HCT116 (cell line): ENCODE data around the gene MYH7. TPM values are rescaled to one million over a fixed set of nuclear protein-coding genes. Genes with fewer than 3 reads are reported as not detected.

Source experiments
- ATAC-seq: fragments of 200-7000 bp; cut with Tn5 transposase; 2 replicates; pipeline ENCODE4 v1.9.1; 2020; ENCODE audit warnings: mild to moderate bottlenecking, moderate library complexity
- BruUV-seq: library from RNA; stranded (reverse); fragments of 400-500 nt; replicated peaks from 2 replicates; lab custom pipeline; 2021; lab: Mats Ljungman, UMichigan
- CTCF ChIA-PET: fragments of 300-600 bp; sonication (Branson Sonifier 250); formaldehyde crosslinking; loops from one replicate; lab custom pipeline; 2021; ENCODE audit warnings: antibody characterized with exemption; lab: Charles Lee
- POLR2A ChIA-PET: fragments of 300-600, 350-600 bp; sonication (Branson Sonifier 250); formaldehyde crosslinking; loops from one replicate; lab custom pipeline; 2021; ENCODE audit warnings: antibody characterized with exemption; lab: Charles Lee
- RAD21 ChIA-PET, 2 experiments: fragments of 300-600 bp; sonication (Branson Sonifier 250); formaldehyde crosslinking; loops; one replicate each; lab custom pipeline; 2023; ENCODE audit warnings: low total read pairs in 2 of 2; ENCODE audit not compliant: uncharacterized antibody in 2 of 2, unreplicated experiment in 2 of 2, low non-redundant PET in 1 of 2; lab: Charles Lee
- DNase-seq: peaks from one replicate; pipeline ENCODE4 v3.0.0-alpha.2; 2010; ENCODE audit warnings: low read depth, low spot score
- H2AFZ ChIP-seq: fragments of 200-600 bp; shearing (Covaris generic), sonication (generic); 2 replicates; pipeline ENCODE4 v1.6.1; 2017; ENCODE audit warnings: low read depth, mixed run types, mixed read lengths, antibody characterized with exemption, low read length; ENCODE audit not compliant: poor library complexity, severe bottlenecking
- H3K27ac ChIP-seq: 2 replicates; pipeline ENCODE4 v1.5.1; 2012; ENCODE audit warnings: low read depth, low read length
- H3K27me3 ChIP-seq: fragments of 200-600 bp; sonication (generic); 2 replicates; pipeline ENCODE4 v1.6.1; 2016; ENCODE audit warnings: mixed run types, low read length, mixed read lengths; ENCODE audit not compliant: insufficient read depth
- H3K36me3 ChIP-seq, 2 experiments: fragments of 200-500 bp in 1 of 2; fragments of 200-600 bp in 1 of 2; sonication (Bioruptor generic) in 1 of 2; sonication (generic) in 1 of 2; 2 replicates each; pipeline versions ENCODE4 v1.5.1 to v1.6.1; 2014 to 2016; ENCODE audit warnings: low read length in 2 of 2, inconsistent platforms in 1 of 2, mixed read lengths in 1 of 2, mixed run types in 1 of 2; ENCODE audit not compliant: insufficient read depth in 2 of 2, control insufficient read depth in 1 of 2
- H3K4me1 ChIP-seq, 2 experiments: fragments of 200-600 bp in 1 of 2; sonication (generic) in 1 of 2; 2 replicates each; pipeline versions ENCODE4 v1.5.1 to v1.6.1; 2012 to 2017; ENCODE audit warnings: low read length in 2 of 2, inconsistent platforms in 1 of 2, mild to moderate bottlenecking in 1 of 2, mixed read lengths in 1 of 2, mixed run types in 1 of 2, moderate library complexity in 1 of 2; ENCODE audit not compliant: insufficient read depth in 2 of 2, control insufficient read depth in 1 of 2
- H3K4me2 ChIP-seq: fragments of 200-600 bp; sonication (generic); 2 replicates; pipeline ENCODE4 v1.6.1; 2017; ENCODE audit warnings: mixed run types, low read length, mixed read lengths
- H3K4me3 ChIP-seq, 2 experiments: fragments of 200-600 bp in 1 of 2; sonication (generic) in 1 of 2; replicated peaks in 1 of 2; 2 replicates each; pipeline ENCODE4 v1.5.1; 2011 to 2016; ENCODE audit warnings: low read length in 2 of 2, control low read depth in 1 of 2, low read depth in 1 of 2, mild to moderate bottlenecking in 1 of 2, mixed read lengths in 1 of 2, mixed run types in 1 of 2
- H3K79me2 ChIP-seq: fragments of 200-600 bp; sonication (generic); 2 replicates; pipeline ENCODE4 v1.6.1; 2017; ENCODE audit warnings: mild to moderate bottlenecking, mixed run types, low read length, moderate library complexity, mixed read lengths; ENCODE audit not compliant: insufficient read depth
- H3K9ac ChIP-seq: fragments of 200-600 bp; sonication (generic); 2 replicates; pipeline ENCODE4 v1.6.1; 2016; ENCODE audit warnings: low read length, mixed read lengths
- H3K9me2 ChIP-seq: fragments of 200-600 bp; sonication (generic), shearing (Covaris generic); 2 replicates; pipeline ENCODE4 v1.6.1; 2017; ENCODE audit warnings: mixed run types, mild to moderate bottlenecking, moderate library complexity; ENCODE audit not compliant: insufficient read depth
- H3K9me3 ChIP-seq, 2 experiments: fragments of 200-500 bp in 1 of 2; fragments of 200-600 bp in 1 of 2; sonication (Bioruptor generic) in 1 of 2; sonication (generic) in 1 of 2; 2 replicates each; pipeline ENCODE4 v1.6.1; 2014 to 2017; ENCODE audit warnings: low read length in 2 of 2, mixed read lengths in 2 of 2, inconsistent platforms in 1 of 2, low read depth in 1 of 2, mild to moderate bottlenecking in 1 of 2, mixed run types in 1 of 2, moderate library complexity in 1 of 2; ENCODE audit not compliant: control insufficient read depth in 1 of 2, insufficient read depth in 1 of 2
- H4K20me1 ChIP-seq: fragments of 200-600 bp; sonication (generic), shearing (Covaris generic); 2 replicates; pipeline ENCODE4 v1.6.1; 2017; ENCODE audit warnings: mixed run types, mild to moderate bottlenecking, moderate library complexity; ENCODE audit not compliant: insufficient read depth
- CBX3 ChIP-seq: IDR thresholded peaks from 2 replicates; pipeline ENCODE4 v1.6.1; 2012; ENCODE audit warnings: low read depth
- CEBPB ChIP-seq: IDR thresholded peaks from 2 replicates; pipeline ENCODE4 v1.6.1; 2012; ENCODE audit warnings: low read depth
- EGR1 ChIP-seq: IDR thresholded peaks from 2 replicates; pipeline ENCODE4 v1.6.1; 2012; ENCODE audit warnings: low read depth
- POLR2A ChIP-seq: IDR thresholded peaks from 2 replicates; pipeline ENCODE4 v1.7.0; 2011; ENCODE audit warnings: borderline replicate concordance; ENCODE audit not compliant: insufficient read depth, insufficient read length; ENCODE audit errors: extremely low read depth
- POLR2AphosphoS5 ChIP-seq: IDR thresholded peaks from 2 replicates; pipeline ENCODE4 v1.6.1; 2011; ENCODE audit warnings: mild to moderate bottlenecking, low read depth, low read length, moderate library complexity
- SIN3A ChIP-seq: IDR thresholded peaks from 2 replicates; pipeline ENCODE4 v1.6.1; 2012; ENCODE audit warnings: low read depth
- SP1 ChIP-seq: IDR thresholded peaks from 2 replicates; pipeline ENCODE4 v1.6.1; 2012; ENCODE audit warnings: low read depth
- SRF ChIP-seq: IDR thresholded peaks from 2 replicates; pipeline ENCODE4 v1.6.1; 2012; ENCODE audit warnings: low read depth
- TCF7L2 ChIP-seq: IDR thresholded peaks from 2 replicates; pipeline ENCODE4 v1.7.0; 2011; ENCODE audit warnings: borderline replicate concordance, inconsistent platforms; ENCODE audit not compliant: insufficient read depth, insufficient read length; ENCODE audit errors: extremely low read depth
- YY1 ChIP-seq: IDR thresholded peaks from 2 replicates; pipeline ENCODE4 v1.6.1; 2011; ENCODE audit warnings: low read length, low read depth, moderate library complexity, mild to moderate bottlenecking; ENCODE audit not compliant: insufficient replicate concordance; ENCODE audit errors: extremely low read depth
- ZNF274 ChIP-seq: fragments of 200-500 bp; sonication (Bioruptor generic); IDR thresholded peaks from 2 replicates; pipeline ENCODE4 v1.6.1; 2014; ENCODE audit warnings: mild to moderate bottlenecking, low read depth, low read length, inconsistent platforms
- intact Hi-C: fragments of 100-400 bp; cut with micrococcal nuclease; formaldehyde crosslinking; loops from 2 replicates; pipeline ENCODE4 v1.10.0; 2022
- total RNA-seq: library from RNA; stranded (reverse); gene quantifications from one replicate; pipeline ENCODE4 v1.2.1, GENCODE V29; 2021; ENCODE audit not compliant: unreplicated experiment
- TF ChIP-seq, protein P1 (sequence below): IDR thresholded peaks from 2 replicates; pipeline ENCODE4 v1.6.1; 2012
- TF ChIP-seq, protein P2 (sequence below): IDR thresholded peaks from 2 replicates; pipeline ENCODE4 v1.6.1; 2011; ENCODE audit warnings: mild to moderate bottlenecking, low read length, moderate library complexity; ENCODE audit not compliant: insufficient replicate concordance; ENCODE audit errors: extremely low read depth

Gene MYH7
- total RNA-seq, 1 experiment from 2014 or later, result not detected

DNA sequence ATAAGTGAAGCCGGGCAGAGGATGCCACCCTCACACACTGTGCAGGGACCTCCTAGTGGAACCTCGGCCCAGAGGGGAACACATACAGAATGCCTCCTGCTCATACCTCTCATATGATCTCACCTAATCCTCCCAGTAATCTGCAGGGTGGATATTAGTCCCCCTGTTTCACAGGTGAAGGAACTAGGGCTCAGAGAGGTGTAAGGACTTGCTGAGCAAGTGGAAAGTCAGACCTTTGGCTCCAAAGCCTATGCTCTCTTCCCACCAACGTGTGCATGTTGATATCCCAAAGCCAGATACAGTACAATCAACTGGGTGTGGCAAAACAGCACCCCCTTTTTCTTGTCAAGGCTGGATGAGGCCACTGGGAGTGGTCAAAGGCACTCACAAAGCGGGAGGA, 31.6 kb downstream of the MYH7 start:
- DNase-seq (no peak), ATAC-seq (no peak)
- Histone ChIP-seq H3K36me3 (no peaks in the 10 kb centered on the region), H3K9ac (no peak overlapping the region), H3K4me3 (no peak overlapping the region), H3K27ac (no peak overlapping the region), H3K4me2 (no peak overlapping the region), H3K4me1 (no peaks in the 10 kb centered on the region), H2AFZ (no peak overlapping the region), H3K79me2 (no peaks in the 10 kb centered on the region), H3K9me3 (no peaks in the 10 kb centered on the region), H3K27me3 (peaks cover 26% of the 10 kb centered on the region; the same call in 1 of the 2 replicates), H3K9me2 (no peaks in the 10 kb centered on the region), H4K20me1 (no peaks in the 10 kb centered on the region)
- ChIA-PET CTCF (no interaction called here), POLR2A (no interaction called here), RAD21 (no interaction called here)
- no TSS peak for BruUV-seq
- TF ChIP-seq SRF, result no peak
- TF ChIP-seq, protein P1, sequence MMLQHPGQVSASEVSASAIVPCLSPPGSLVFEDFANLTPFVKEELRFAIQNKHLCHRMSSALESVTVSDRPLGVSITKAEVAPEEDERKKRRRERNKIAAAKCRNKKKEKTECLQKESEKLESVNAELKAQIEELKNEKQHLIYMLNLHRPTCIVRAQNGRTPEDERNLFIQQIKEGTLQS, result no peak
- TF ChIP-seq POLR2AphosphoS5, result no peak
- no peak for TF ChIP-seq ZNF274
- no peak for TF ChIP-seq POLR2A
- TF ChIP-seq, protein P2, sequence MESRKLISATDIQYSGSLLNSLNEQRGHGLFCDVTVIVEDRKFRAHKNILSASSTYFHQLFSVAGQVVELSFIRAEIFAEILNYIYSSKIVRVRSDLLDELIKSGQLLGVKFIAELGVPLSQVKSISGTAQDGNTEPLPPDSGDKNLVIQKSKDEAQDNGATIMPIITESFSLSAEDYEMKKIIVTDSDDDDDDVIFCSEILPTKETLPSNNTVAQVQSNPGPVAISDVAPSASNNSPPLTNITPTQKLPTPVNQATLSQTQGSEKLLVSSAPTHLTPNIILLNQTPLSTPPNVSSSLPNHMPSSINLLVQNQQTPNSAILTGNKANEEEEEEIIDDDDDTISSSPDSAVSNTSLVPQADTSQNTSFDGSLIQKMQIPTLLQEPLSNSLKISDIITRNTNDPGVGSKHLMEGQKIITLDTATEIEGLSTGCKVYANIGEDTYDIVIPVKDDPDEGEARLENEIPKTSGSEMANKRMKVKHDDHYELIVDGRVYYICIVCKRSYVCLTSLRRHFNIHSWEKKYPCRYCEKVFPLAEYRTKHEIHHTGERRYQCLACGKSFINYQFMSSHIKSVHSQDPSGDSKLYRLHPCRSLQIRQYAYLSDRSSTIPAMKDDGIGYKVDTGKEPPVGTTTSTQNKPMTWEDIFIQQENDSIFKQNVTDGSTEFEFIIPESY, result no peak
- TF ChIP-seq SP1, result no peak
- intact Hi-C loops, result no loop called here

GRCh38 chr14:23403139-23403438, 32.4 kb downstream of the MYH7 start:
- H3K36me3 ChIP-seq, result no peaks in the 10 kb centered on the region
- H3K9ac ChIP-seq, result no peak overlapping the region
- intact Hi-C loops, result no loop called here
- BruUV-seq, result no TSS peak
- no peaks in the 10 kb centered on the region for H3K79me2 ChIP-seq
- H2AFZ ChIP-seq, result no peak overlapping the region
- H3K4me3 ChIP-seq, result no peak overlapping the region
- ChIA-PET POLR2A (no interaction called here), RAD21 (no interaction called here), CTCF (no interaction called here)
- H3K27me3 ChIP-seq, result peaks cover 26% of the 10 kb centered on the region; the same call in 1 of the 2 replicates
- H3K9me2 ChIP-seq, result no peaks in the 10 kb centered on the region
- DNase-seq, result no peak
- ATAC-seq, result no peak
- no peak overlapping the region for H3K4me2 ChIP-seq
- H3K27ac ChIP-seq, result no peak overlapping the region
- no peaks in the 10 kb centered on the region for H3K4me1 ChIP-seq
- H3K9me3 ChIP-seq, result no peaks in the 10 kb centered on the region
- TF ChIP-seq SIN3A, result no peak
- TF ChIP-seq CEBPB, result no peak
- TF ChIP-seq, protein P2, result no peak
- TF ChIP-seq TCF7L2, result no peak
- TF ChIP-seq YY1, result no peak
- no peak for TF ChIP-seq CBX3
- no peak for TF ChIP-seq EGR1
- no peaks in the 10 kb centered on the region for H4K20me1 ChIP-seq
